HG03378 (cell line): ENCODE measurements around the gene ZNF385C.

Experiments
- ATAC-seq: cut with Tn5 transposase; IDR thresholded peaks from one replicate; pipeline ENCODE4 v1.9.1; 2021; ENCODE audit warnings: mild to moderate bottlenecking, moderate library complexity; ENCODE audit not compliant: unreplicated experiment

ZNF385C gene

DNA sequence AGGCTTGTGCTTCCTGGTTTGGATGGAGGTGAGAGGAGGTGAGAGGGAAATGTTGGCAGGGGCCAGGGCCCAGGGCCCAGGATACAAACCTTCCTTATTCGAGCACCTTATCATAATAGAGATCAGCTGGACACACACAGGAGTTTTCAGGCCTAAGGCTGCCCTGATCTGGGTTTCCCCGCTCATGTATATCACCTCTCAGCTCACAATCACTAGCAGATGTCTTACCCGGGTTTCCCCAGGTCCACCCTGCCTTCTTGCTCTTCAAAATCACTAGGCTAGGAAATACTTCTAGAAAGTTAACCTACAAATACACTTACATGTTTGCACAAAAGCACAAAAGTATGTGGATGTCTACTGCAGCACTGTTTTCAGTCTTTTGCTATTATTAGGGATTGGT lies 28.6 kb upstream of the ZNF385C start:
- ATAC-seq, result no peak

DNA sequence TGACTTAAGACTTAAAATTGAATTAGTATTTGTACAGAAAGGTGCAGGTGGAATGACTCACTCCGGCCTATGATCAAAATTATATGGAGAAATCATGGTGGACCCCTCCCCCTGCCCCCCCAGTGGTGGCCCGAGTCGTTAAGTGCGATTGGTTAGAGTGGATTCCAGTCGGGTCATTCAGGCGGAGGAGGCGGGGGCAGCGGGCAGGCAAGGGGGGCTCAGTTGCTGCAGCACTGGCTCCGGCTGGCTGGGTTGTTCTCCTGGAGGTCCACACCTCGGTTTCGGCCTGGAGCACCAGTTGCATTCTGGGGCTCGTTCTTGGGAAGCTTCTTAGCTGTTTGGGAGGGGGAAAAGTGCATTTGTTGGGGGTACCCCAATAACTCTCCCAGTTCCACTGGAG lies 27.3 kb upstream of the ZNF385C start:
- ATAC-seq, result no peak

DNA sequence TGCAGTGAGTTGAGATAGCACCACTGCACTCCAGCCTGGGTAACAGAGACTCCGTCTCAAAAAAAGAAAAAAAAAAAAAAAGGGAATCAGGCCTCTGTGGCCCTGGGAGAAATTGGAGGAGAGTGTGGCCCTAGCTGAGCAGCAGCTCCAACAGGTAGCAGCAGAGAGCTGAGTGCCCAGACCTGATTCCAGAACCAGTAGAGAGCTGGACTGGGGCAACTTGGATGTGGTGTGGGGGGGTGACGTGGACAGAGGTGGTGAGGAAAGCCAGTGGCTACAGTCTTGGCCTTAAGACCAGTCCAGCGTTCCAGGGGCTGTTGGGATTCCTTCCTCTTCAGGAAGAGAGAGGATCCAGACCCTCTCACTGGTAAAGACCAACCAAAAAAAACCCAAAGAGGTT lies 26.0 kb upstream of the ZNF385C start:
- ATAC-seq, result no peak

DNA sequence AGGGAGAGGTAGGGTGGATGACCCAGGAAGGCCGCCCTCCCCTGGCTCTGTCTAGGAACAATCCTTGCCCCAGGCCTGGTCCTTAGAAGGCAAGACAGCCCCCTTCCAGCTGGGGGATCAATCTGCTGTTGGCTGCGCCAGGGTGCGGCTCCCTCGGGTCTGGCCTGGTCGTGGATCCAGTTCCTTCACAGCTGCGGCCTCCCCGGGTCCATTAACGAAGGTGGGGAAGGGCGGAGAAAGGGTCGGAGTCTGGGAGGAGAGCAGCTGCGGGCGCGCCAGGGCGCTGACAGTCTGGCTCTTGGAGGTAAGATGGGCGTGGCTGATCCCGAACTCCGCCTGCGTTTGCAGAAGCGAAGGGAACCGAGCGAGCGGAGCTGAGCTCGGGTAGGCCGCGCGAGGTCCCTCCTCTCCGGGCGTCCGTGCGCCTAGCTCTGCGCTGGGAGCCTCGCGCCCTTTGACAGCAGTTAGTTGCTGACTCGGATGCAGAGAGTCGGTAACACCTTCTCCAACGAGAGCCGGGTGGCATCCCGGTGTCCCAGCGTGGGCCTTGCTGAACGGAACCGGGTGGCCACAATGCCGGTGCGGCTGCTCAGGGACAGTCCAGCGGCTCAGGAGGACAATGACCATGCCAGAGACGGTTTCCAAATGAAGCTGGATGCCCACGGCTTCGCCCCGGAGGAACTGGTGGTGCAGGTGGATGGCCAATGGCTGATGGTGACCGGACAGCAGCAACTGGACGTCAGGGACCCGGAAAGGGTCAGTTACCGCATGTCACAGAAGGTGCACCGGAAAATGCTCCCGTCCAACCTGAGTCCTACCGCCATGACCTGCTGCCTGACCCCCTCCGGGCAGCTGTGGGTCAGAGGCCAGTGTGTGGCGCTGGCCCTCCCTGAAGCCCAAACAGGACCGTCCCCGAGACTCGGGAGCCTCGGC lies 24.4 kb upstream of the ZNF385C start, which contains the start of gene HSPB9:
HSPB9 (plus strand) TSS at position 434 of the 933 bp plus-strand sequence; CDS start at position 481, 47 bp downstream.
- no peak for ATAC-seq

DNA sequence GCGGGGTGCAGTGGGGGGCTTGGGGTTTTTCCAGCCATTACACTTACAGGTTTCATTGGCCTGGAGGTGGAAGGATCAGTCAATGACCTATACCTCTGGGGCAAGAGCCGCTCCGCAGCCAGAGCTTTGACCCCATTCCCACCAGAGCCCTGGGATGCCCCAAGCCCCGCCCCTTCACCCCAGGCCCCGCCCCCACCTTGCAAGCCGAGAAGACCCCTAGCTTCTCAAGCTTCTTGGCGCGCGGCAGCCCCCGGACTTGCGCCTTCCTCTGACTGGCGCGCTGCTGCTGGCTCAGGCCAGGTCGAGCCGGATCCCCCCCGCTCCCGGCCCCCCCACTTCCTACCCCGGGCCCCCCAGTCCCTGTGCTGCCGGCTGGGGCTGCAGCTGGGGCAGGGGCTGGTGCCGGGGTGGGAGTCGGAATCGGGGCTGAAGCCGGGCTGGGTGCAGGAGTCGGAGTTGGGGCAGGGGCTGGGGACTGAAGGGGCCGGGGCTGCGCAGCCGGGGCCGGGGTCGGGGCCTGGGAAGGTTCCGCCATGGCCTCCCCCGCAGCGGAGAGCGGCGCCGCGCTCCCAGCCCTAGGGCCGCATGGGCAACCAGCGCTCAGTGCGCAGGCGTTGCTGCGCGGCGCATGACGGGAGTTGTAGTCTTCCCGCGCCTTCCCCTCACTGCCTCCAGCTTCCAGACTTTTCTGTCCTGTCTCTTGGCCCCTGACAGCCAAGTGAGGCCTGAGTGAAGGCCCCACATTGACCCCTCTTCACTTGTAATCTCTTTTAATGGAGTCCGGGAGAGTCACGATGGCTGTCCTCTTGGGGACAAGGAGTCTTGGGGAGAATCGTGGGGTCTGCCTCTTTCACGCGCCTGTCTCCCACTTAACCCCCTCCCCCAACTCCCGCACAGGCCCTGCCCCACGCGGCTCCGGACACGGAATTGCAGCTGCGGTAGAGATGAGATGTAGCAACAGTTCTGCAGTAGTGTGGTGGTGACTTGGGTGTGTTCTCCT lies 22.8 kb upstream of the ZNF385C start, which contains the start of gene KAT2A:
KAT2A (minus strand) TSS at position 598 of the 1,000 bp plus-strand sequence; CDS start at position 535, 63 bp downstream.
- no peak for ATAC-seq

DNA sequence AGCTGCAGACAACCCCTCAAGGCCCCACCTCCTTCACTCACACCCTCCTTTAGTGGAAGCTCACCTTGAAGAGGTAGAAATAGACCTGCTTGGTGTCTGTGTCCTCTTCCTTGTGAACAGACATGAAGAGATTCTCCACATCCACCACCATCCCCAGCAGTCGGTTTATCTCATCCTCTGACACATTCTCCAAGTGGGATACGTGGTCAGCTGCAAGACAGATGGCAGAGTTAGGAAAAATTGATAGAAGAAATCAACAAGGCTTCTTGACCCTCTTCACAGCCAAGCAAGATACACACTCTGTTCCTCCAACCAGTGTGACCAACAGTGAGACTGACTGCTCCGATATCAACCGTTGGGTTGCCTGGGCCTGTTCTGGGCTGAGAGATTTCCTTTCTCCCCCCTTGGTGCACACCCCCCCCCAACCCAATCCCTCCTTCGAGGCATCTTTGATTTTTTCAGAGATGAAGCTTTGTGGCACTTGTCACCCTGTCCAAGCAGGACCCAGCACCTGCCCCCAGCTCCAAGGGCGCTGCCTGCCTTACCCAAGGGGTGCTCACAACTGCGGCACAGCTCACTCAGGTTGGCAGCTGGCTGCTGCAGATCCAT lies 22.0 kb upstream of the ZNF385C start:
- ATAC-seq, result no peak

DNA sequence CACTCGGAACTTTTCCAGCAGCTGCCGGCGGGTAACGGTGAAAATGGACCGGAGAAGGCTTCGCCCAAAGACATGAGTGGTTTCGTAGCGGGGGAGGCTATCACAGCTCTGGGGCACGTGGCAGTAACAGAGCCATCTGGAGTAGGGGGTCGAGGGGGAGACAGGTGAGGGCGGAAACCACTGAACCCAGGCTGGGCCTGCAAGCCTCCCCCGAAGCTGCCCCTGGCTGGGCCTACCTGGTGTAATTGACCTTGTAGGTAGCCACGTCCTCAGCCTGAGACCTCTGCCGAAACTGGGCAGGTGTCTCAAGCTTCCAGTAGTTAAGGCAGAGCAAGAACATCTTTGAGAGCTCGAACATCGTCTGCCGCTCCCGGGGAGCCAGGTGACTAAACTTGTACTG lies 21.0 kb upstream of the ZNF385C start:
- no peak for ATAC-seq

DNA sequence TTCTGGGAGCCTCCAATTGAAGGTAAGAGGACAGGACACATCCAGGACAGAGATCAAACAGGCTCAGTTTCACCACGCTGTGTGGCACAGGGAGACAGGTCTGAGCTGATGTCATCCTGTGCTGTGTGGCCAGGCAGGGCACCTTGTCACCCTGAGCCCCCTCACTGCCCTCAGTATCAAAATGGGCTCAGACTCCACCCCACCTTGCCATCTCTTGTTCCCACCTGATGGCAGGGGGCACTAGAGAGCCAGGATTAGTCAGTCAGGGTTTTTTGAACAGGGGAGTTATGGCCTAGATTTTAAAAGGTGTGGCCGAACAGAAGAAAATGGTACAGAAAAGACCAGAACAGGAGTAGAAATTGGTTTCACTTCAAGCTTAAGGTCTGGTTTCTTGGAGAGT lies 20.3 kb upstream of the ZNF385C start:
- ATAC-seq, result no peak

DNA sequence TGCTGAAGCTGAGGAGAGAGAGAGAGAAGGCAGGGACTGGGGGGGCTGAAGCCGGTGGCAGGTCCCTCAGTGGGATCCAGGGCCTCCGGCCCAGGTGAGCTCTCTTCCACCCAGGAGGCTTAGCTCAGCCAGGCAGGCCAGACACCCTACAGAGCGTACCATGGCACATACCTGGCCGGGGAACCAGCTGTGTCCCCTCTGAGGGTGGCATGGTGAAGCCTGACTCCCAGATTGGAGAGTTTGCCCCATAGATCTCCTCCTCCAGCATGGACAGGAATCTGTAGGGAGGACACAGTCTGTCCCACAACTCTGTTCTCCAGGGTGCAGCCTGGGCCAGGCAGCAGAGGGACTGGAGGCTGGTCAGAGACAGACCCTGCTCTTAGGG lies 19.8 kb upstream of the ZNF385C start:
- ATAC-seq, result no peak

DNA sequence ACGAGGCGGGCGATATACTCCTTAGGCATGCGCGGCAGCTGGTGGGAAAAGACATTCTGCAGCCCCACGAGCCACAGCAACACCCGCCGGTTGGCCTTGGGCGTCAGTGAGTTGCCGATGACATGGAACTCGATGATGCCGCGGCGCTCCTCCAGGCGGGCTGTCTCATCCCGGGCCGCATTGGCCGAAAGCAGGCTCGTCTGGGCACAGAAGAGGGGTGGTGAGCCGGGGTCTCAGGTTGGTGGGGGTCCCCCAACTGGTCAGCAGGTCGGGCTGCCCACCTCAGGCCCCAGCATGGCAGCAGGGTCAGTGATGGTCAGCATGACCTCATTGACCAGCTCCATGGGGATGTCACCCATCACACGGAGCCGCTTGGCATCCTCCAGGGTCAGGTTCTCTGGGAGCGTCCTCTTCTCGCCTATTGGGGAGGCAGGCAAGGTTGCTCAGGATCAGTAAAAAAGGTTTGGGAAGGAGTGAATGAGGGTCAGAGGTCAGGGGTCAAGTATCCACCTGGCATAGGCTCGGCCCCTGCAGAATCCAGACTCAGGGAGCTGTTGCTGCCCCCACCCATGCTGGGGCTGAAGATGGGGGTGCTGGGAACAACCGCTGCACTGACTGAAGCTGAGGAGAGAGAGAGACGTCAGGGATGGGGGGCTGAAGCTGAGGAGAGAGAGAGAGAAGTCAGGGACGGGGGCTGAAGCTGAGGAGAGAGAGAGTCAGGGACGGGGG lies 19.3 kb upstream of the ZNF385C start:
- no peak for ATAC-seq

DNA sequence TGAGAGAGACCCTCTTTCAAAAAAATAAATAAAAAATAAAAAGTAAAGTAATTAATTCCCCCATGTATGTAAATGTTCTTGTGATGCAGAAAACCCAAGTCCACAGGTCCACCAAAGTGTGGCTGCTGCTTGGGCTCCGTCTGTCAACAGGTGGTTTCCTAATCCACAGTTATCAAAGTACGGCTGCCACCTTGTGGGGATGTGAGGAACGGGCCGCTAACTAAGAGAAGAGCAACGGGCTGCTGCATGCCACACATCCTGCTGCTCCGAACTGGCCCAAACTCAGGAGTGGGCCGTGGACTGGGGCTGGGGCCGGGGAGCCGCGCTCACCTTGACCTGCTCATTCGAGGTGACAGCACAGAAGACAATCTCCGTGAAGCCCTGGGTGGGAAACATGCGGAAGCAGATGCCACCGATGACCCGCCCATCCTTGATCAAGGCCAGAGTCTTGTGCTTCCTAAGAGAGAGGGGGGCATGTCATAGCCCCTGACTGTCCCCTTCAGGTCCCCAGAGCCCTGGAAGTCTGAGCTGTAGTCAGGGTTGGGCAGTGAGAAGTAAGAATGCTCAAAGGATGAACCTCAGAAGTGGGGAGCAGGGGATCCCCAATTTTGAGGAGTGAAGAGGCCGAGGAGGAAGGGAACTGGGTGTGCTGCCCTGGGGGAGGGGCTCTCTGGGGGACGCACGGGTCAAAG lies 18.6 kb upstream of the ZNF385C start:
- no peak for ATAC-seq

DNA sequence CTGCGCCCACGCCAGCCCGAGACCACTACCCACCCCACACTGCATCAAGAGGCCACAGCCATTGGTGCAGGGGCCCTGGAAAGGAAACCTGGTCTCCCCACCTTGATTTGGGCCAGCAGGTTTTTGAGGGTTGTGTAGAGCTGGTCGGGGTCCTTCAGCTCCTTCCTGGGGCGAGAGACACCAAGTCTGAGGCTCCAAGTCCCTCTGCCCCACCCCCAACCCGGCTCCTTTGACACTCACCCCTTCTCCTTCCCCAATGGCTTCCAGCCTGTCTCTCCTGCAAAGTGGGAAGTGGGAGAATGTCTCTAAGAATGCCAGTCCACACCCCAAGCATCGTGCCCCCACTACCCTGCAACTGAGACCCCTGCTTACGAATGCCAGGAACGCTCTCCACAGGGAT lies 15.8 kb upstream of the ZNF385C start:
- no peak for ATAC-seq

DNA sequence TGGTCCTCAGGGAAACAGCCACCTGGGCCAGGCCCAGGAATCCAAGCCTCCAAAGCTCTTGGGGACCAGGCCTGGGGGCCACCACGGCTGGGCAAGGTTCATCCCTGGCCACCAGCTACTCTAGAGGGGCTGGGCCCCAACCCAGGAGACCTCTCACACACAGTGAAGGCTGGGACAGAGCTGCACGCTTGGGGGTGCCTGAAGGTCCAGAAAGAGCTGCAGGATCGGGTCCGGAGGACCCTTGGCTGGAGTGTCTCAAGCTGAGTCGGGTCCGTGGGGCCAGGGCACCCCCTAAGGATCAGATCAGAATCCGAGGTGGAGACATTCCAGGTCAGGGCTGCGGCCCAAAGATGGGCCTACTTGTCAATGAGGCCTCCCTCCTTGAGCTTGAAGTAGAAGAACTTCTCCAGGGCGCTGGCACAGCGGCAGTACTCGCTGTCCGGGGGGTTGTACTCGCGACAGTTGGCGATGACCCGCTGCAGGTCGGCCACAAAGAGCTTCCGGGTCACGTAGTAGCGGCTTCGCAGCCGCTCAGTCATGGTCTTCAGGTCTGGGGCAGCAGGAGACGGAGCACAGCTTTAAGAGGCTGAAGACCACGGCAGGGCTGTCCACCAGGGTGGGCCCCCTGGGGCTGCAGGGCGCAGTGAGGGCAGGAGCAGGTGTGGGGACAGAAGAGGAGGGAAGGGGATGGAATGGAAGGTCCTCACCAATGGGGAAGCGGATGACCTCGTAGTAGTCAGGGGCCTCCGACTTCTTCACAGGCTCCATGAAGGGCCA lies 15.2 kb upstream of the ZNF385C start:
- ATAC-seq, result no peak

DNA sequence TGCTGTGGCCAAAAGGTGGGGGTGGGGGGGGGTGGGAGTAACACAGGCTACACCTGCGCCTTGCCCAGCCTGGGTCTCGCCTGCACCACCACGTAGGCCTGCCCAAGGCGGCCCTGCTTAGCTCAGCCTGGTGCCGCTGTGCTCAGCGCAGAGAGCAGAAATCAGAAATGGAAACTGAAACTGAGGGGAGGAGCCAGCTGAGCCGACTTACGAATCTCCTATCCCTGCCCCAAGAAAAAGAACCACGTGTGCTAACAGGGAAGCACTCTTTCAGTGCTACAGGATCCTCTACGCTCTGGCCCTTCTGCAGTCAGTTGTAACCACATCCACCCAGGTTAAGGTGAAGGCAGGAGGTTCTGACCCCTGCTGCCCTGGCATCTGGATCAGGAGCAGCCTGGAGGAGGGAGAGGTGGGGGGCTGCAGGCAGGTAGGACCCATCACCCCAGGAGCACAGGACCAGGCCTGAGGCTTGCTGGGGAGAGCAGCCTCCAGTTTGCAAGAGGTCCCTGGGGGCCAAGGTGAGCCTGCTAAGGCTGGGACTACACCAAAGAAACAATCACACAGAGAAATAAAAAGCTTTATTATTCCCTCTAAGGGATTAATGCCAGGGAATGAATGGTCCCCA lies 14.4 kb upstream of the ZNF385C start, which contains the start of gene DHX58:
DHX58 (minus strand) TSS at position 163 of the 625 bp plus-strand sequence. CDS start 822 bp downstream, outside the sequence.
- ATAC-seq, result peak; percentile 70

DNA sequence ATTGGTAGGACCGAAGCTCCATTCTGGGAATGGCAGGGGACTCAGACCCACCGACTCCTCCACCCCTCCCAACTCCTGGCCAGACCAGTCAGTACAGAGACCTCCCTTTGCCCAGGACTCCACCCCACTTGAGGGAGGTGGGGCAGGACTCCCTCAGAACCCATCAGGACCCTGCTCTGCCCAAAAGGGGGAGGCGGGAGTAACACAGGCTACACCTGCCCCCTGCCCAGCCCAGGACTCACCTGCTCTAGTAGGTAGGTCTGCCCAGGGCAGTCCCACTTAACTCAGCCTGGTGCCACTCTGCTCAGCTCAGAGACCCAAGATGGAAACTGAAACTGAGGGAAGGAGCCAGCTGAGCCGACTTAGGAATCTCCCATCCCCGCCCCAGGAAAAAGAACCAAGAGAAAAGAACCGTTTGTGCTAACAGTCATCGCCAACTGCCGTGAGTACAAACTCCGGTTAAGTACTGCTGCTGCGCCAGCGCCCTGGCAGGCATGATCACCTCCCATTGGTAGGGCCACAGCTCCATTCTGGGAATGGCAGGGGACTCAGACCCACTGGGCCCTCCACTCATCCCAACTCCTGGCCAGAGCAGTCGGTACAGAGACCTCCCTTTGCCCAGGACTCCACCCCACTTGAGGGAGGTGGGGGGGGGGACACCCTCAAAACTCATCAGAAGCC lies 13.7 kb upstream of the ZNF385C start:
- no peak for ATAC-seq

DNA sequence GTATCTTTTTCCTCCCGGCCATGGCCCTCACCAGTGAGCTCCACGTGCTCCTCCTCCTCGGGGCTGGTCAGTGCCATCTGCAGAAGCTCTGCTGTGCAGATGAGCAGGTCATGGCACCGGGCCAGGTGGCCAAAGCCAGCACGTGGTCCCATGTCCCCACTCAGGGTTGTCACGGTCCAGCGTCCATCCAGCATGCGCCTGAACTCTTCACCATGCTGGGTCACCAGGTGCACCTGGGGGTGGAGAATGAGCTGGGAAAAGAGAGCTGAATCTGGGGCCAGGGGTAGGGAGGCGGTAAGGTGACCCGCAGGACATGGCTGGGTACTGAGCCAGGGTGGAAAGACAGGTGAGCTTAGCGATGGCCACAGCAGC lies 13.0 kb upstream of the ZNF385C start:
- ATAC-seq, result no peak

DNA sequence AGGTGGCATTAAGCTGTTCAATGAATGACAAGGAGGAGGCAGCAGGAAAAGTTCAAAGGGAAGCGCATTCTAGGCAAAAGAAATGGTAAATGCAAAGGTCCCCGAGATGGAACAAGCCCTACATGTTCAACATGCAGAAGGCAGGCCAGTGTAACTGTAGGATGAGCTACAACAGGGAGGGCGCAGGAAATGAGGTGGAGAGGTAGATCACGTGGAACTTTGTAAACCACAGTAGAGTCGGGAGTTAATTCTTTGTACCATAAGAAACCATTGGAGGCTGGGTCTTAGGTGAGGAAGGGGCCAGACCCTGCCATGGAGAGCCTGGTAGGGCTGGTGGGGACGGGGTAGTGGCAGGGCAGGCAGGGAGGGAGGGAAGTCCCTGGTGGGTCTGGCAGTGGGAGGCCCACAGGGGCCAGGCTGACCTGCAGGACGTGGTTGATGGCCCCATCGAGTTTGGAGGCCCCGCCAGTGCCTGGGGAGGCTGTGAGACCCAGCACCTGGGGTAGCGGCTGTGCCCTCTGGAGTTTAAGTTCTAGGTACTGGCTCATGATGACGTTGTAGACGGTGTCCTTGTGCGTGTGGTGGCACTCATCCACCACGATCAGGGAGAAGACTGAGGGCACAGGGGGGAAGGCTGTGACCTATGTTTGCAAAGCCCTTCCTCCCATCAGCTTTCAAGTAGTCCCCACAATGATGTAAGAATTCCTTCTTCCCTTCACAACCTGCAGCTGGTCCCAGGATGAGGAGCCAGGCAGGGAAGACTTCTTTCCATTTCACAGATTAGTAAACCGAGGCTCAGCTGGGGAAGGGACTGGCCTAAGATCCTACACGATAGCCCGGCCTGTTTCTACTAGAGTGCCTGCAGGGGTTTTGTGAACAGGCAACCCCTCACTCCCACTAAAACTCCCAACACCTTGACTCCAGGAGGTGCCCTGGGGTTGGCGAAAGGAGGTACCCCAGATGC lies 12.3 kb upstream of the ZNF385C start:
- no peak for ATAC-seq
